GM04504 (cell line): ENCODE results near the gene DPF1.

ENCODE experiments used
- DNase-seq: peaks from one replicate; pipeline ENCODE4 v3.0.0-alpha.2; 2012; ENCODE audit warnings: low read depth

The DPF1 gene

DNA sequence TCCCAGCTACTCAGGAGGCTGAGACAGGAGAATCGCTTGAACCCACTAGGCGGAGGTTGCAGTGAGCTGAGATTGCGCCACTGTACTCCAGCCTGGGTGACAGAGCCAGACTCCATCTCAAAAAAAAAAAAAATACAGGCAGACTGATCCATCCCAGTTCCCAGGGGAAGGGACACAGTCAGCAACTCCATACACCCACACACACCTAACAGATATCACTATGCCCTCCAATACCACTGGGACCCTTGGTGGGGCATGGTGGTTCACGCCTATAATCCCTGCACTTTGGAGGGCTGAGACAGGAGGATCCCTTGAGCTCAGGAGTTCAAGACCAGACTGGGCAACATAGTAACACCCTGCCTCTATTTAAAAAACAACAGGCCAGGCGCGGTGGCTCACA is 2.6 kb downstream of the DPF1 start:
- DNase-seq = no peak

- no peak for DNase-seq
These were observed 4.8 kb downstream of the DPF1 start for GRCh38 chr19:38219221-38219620.

DNA sequence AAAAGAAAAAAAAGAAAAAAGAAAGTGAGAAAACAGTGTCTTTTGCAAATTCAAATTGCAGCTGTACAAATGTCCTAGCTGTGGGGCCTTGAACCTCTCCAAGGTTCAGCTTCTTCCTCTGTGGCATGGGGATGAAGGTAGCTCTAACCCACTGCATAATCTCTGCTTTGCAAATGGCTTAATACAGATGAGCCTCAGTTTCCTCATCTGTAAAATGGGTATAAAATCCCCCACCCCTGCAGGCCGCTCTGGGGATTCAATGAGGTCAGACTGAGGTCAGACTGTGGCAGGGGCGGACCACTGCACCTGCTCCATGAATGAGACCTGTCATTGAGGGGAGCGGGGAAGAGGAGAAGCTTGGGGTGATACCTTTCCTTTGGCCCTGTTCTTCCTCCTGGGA is 5.8 kb downstream of the DPF1 start:
- no peak for DNase-seq

DNA sequence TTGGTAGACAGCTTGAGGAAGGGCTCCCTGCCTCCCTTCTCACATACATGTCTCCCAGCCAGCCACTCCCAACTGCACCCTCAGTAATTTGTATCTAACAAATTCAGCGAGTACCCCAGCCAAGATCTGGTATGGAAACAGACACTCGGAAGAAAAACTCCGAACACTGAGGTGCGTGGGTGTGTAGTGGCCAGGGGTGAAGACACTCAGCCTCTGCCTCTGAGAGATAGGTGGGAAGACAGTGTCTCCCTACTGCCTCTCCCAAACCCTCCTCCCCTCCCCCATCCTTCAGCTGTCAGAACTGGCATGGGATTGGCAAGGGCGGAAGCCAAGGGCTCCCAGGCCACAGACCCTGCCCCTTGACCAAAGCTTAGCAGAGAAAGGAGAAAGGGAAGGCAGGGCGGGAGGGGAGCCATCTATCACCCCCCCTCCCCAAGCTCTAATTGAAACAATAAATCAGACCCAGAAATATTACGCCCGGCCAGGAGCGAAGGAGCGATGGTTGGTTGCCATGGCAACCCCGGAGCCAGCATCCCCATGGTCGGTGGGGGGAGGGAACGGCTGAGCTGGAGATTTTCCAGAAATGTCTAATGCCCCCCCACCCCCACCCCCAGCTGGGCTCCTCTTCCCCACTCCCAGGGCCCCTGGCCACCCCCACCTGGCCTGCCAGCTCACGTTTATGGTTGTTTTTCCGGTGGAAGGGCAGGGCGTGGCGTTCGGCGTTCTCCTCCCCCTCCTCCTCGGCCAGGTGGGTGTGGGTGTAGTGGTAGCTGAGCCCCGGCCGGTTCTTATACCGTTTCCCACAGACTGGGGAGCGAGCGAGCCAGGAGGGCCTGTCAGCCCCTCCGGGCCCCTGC is 7.0 kb downstream of the DPF1 start:
- DNase-seq = no peak

DNA sequence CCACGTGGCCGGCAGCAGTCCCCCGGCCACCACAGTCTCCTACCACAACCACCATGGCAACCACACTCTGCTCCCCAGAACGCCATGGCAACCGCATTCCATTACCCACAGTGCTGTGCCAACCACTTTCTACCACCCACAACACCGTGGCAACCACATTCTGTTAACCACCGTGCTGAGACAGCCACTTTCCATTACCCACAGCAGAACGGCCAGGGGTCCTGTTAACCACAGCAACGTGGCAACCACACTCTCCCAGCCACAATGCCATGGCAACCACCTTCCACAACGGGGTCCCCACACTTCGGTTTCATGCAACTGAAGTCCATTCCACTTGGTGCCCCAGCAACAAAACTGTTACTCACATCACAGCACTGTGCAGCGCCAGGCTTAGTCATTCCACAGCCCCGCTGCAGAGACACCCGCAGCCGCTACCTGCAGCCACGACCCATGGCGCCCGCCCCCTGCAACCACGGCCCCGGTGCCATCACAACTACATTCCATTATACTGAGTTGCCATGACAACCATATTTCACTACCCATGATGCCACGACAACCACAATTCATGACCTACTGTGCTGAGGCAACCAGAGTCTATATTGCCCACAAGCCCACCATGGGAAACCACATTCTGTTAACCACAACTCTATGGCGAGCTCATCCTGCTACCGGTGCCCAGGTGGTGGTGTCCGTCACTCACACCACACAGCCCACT is 10.0 kb downstream of the DPF1 start:
- no peak for DNase-seq

- no peak for DNase-seq
These were observed 10.6 kb downstream of the DPF1 start for GRCh38 chr19:38213469-38213868.

DNA sequence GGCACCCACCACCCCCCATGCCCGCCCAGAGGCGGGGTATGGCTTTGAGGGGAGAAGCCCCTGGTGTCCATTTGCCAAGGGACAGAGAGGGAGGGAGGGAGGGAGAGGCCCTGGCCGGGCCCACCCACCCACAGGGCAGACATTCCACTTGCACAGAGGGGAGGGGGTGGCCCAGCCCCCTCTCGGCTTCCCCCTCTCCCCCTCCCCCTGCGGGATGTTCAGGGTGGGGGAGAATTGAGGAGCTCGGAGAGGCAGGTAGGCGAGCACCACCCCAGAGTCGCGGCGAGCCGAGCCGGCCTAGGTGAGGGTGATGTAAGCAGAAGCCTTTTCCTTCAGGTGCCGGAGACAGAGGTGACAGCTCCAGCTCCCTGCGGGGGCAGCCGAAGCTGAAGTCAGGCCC is 12.3 kb downstream of the DPF1 start:
- DNase-seq = no peak

- DNase-seq = no peak
These were observed 12.9 kb downstream of the DPF1 start for GRCh38 chr19:38211151-38211591.

DNA sequence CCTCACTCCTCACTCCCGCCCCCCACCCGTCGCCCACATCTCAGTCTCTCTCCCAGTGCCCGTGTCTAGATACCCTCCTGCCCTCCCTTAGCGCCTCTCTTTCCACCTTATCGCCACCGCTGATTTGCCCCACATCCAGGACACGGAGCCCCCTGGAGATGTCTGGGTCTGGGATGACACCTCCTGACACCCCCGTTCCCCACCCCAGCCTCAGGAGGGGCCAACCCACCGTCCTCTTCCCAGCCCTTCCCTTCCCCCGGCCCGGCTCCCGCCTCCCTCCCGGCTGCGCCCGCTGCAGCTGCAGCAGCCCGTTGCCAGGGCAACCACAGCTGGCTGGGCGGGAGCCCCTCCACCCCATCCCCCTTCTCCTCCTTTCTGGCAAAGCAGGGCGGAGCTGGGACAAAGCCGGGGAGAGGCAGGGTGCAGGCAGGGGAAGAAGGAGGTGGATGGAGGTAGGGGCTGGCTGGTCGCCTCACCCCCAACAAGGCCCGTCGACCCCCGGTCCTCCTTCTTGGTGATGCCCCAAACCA is 13.5 kb downstream of the DPF1 start:
- DNase-seq = no peak

DNA sequence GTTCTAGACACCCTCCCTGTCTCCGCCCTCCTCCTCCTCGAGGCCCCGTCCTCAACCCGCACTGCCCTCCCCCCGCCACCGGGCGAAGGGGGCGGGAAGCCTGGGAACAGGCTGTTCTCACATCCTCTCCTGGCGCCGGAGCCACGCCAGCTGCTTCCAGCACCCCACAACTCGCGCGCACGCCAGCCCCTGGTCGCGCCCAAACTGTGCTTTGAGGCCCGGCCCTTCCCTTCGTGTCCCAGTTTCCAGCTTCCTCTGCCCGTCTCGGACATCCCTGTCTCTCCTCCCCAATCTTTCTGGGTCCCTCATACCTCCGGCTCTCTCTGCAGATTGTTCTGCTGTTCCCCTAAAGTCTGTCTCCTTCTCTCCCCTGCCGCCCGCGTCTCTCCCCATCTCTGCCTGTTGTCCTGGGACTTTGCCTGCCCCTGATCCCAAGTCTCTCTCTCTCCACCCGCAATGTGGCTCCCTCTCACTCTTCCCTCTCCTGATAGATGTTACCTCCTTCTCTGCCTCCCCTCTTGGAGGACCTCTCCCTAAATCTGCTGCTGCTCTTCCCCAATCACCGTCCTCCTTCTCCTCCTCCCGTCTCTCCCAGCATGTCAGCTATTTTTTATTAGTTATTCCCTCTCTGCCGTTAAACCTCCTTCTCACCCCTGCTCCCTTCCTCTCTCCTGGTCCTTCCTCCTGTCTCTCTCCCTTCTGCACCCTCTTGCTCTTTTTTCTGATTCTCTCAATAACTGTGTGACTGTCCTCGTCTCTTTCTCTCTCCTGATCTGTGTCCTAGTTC is 14.2 kb downstream of the DPF1 start:
- no peak for DNase-seq

GRCh38 chr19:38209152-38209551 is 14.9 kb downstream of the DPF1 start:
- no peak for DNase-seq

GRCh38 chr19:38208571-38208970 is 15.5 kb downstream of the DPF1 start:
- no peak for DNase-seq

- DNase-seq = no peak
These were observed 16.5 kb downstream of the DPF1 start for GRCh38 chr19:38207543-38207942.

DNA sequence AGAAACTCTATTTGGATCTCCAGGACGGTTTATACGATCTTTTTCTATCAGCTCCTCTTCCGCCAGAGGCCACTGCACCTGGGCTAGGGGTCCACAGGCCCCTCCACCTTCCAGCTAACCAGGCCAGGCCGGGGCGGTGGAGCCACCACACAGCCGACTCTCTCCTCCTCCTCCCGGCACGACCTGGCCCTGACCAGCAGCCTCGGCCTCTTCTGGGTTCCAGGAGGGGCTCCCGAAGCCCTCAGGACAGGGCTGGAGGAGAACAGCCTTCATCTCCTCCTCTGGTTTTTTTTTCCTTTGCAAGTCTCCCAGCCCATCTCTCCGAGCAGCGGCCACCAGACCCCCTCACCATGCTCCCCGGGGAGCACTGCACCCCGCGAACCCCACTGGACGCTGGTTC is 17.1 kb downstream of the DPF1 start:
- no peak for DNase-seq

GRCh38 chr19:38206006-38206745 is 17.8 kb downstream of the DPF1 start:
- DNase-seq = no peak

- DNase-seq = no peak
These were observed 19.3 kb downstream of the DPF1 start for GRCh38 chr19:38204728-38205127.

- no peak for DNase-seq
These were observed 19.9 kb downstream of the DPF1 start for GRCh38 chr19:38204096-38204495.

DNA sequence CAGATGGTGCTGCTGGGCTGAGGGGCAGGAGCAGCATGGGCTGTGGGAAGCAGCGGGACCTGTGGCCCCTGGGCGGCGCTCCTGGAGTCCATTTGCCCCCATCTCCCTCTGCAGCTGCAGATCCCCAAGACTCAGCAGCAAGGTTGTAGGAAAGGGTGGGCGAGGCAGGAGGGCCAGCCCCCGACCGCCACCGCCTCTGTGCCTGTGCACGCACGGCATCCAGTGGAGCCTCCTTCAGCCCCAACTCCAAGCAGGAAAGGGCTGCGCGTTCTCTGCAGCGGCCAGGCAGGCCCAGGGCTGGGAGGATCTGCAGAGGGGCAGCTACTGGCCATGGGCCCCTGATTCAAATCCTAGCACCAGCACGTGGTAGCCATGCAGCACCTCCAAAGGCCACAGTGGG is 20.8 kb downstream of the DPF1 start:
- DNase-seq = no peak

- no peak for DNase-seq
These were observed 21.5 kb downstream of the DPF1 start for GRCh38 chr19:38202504-38202903.

DNA sequence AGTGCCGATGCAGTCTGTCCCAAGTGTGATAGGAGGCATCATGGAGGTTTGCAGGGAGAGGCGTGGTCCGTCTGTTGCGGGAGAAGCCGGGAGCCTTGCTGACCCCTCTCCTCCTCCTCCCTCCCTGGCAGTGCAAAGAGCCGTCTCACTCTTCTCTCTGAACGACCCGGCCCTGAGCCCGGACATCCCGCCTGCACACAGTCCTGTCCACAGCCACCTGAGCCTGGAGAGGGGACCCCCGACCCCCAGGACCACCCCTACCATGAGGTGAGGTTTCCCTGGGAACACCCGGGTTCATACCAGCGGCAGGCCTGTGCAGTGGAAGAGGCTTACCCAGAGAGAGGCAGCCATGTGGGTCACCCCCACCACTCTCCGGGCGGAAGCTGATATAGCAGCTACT is 22.3 kb downstream of the DPF1 start:
- DNase-seq = no peak

GRCh38 chr19:38199340-38199739 is 24.7 kb downstream of the DPF1 start:
- DNase-seq = no peak
